Measurements from ENCODE around the gene CASD1. TPM values are rescaled to one million over a fixed set of nuclear protein-coding genes. Genes with fewer than 3 reads are reported as not detected.
A peak's percentile ranks its signal among the peaks of the same experiment; 100 is the strongest.

CASD1 gene
- total RNA-seq (10 to 100 TPM in 4 of 6 donors, 1 to 10 TPM in 2; 7.2 to 12.8 (median 10.6) TPM), polyA plus RNA-seq (10 to 100 TPM in 1 of 2 donors, 1 to 10 TPM in 1; 9.5 to 19.4 TPM)

- no peak for TF ChIP-seq CTCF (IDR thresholded peaks at IDR 0.05)
- H3K4me1 ChIP-seq = peaks cover 0 to 19% (median 18%) of the 10 kb centered on the region in 3 donors
- H3K27me3 ChIP-seq = no peaks in the 10 kb centered on the region
- no peaks in the 10 kb centered on the region for H3K36me3 ChIP-seq
- peak within 1 kb of the TSS; percentile 67 to 88 (median 82) for H3K4me3 ChIP-seq
- H3K27ac ChIP-seq = peak within 1 kb of the TSS; percentile 93 to 99 (median 96)
- no peak for FAIRE-seq
- H3K9me3 ChIP-seq = no peaks in the 10 kb centered on the region
- 2% methylated on average over 35 to 40 of the region's 40 CpGs for WGBS, 2 donors
- peak; percentile 55 to 69 (median 58) for ATAC-seq
- peak; percentile 52 to 88 (median 64) for DNase-seq
- intact Hi-C loops (cut with DNase I) = no loop called here
These were observed at the start of gene CASD1 for GRCh38 chr7:94509264-94509886. CASD1 (plus strand) TSS chr7:94509809; CDS start chr7:94510085, 276 bp downstream.

GRCh38 chr7:94466516-94466915 is 43.1 kb upstream of the CASD1 start:
- FAIRE-seq = no peak
- Histone ChIP-seq H3K36me3 (no peaks in the 10 kb centered on the region), H3K27me3 (no peaks in the 10 kb centered on the region), H3K4me1 (no peaks in the 10 kb centered on the region), H3K27ac (no peak overlapping the region), H3K4me3 (no peak overlapping the region), H3K9me3 (no peaks in the 10 kb centered on the region)
- WGBS, 2 donors = 22 to 29% methylated on average over 1 of the region's 1 CpG
- DNase-seq = no peak
- intact Hi-C loops (cut with DNase I) = no loop called here
- no peak for ATAC-seq
- no peak for TF ChIP-seq CTCF (IDR thresholded peaks at IDR 0.05)

- Histone ChIP-seq H3K4me1 (no peaks in the 10 kb centered on the region), H3K9me3 (no peaks in the 10 kb centered on the region), H3K4me3 (no peak overlapping the region), H3K36me3 (no peaks in the 10 kb centered on the region), H3K27me3 (no peaks in the 10 kb centered on the region), H3K27ac (no peak overlapping the region)
- DNase-seq (no peak), ATAC-seq (no peak), FAIRE-seq (no peak)
- TF ChIP-seq CTCF (IDR thresholded peaks at IDR 0.05) = no peak
- intact Hi-C loops (cut with DNase I) = no loop called here
- 86 to 90% methylated on average over 2 of the region's 2 CpGs for WGBS, 2 donors
These were observed 38.0 kb upstream of the CASD1 start for GRCh38 chr7:94471604-94472003.

GRCh38 chr7:94472608-94473007 is 37.0 kb upstream of the CASD1 start:
- no peak for ATAC-seq
- H3K27me3 ChIP-seq = no peaks in the 10 kb centered on the region
- TF ChIP-seq CTCF (IDR thresholded peaks at IDR 0.05) = no peak
- no peak for DNase-seq
- peaks cover 0 to under 1% (median 0%) of the 10 kb centered on the region in 3 donors for H3K4me1 ChIP-seq
- intact Hi-C loops (cut with DNase I) = no loop called here
- peak; percentile 37 for FAIRE-seq
- no peaks in the 10 kb centered on the region for H3K36me3 ChIP-seq
- H3K4me3 ChIP-seq = no peak overlapping the region
- no peak overlapping the region for H3K27ac ChIP-seq
- WGBS, 2 donors = 77 to 90% methylated on average over 1 of the region's 1 CpG
- H3K9me3 ChIP-seq = no peaks in the 10 kb centered on the region

- ATAC-seq (no peak), FAIRE-seq (no peak), DNase-seq (no peak)
- 80 to 83% methylated on average over 5 of the region's 5 CpGs for WGBS, 2 donors
- no peak for TF ChIP-seq CTCF (IDR thresholded peaks at IDR 0.05)
- Histone ChIP-seq H3K36me3 (no peaks in the 10 kb centered on the region), H3K4me3 (no peak overlapping the region), H3K9me3 (no peaks in the 10 kb centered on the region), H3K27me3 (no peaks in the 10 kb centered on the region), H3K27ac (no peak overlapping the region), H3K4me1 (peaks cover 0 to 8% (median 0%) of the 10 kb centered on the region in 3 donors)
- intact Hi-C loops (cut with DNase I) = no loop called here
These were observed 33.3 kb upstream of the CASD1 start for GRCh38 chr7:94476251-94476840.

All from pancreas (tissue), 10 donors.